Measurements from ENCODE around the gene NEUROD2. TPM values are rescaled to one million over a fixed set of nuclear protein-coding genes. Genes with fewer than 3 reads are reported as not detected.

NEUROD2 gene
- total and polyA plus RNA-seq, 4 donors, result not detected

DNA sequence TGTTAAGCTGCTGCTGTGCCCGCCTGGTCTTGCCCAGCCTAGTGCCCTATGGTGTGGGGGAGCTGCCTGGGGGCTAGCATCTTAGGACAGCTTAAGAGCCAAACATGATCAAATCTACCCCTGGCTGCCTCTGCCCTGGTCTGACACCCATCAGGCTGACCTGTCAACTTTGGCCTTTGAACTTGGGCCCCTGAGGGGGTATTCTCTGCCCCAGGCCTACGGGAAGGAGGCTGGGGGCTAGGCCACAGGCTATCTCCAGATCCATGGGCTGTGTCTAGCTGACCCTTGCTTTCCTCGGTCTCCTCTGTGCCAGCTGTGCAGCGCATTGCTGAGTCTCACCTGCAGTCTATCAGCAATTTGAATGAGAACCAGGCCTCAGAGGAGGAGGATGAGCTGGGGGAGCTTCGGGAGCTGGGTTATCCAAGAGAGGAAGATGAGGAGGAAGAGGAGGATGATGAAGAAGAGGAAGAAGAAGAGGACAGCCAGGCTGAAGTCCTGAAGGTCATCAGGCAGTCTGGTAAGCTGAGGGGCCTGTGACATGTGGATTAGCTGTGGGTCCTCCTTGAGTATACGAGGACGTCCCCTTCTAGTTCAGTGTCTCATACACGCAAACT, 26.0 kb upstream of the NEUROD2 start:
- Histone ChIP-seq H3K9me3 (ENCODE audit: control insufficient read depth in 4 of 4, low read length in 3 of 4) (no peaks in the 10 kb centered on the region), H3K4me3 (ENCODE audit: low read depth in 1 of 3, low read length in 3 of 3) (no peak overlapping the region), H3K9ac (ENCODE audit: low read depth in 1 of 2, low read length in 2 of 2) (no peak overlapping the region), H3K27ac (ENCODE audit: low read depth in 1 of 2, low read length in 2 of 2) (no peak overlapping the region), H3K4me1 (ENCODE audit: control insufficient read depth in 4 of 4, insufficient read depth in 4 of 4, low read length in 3 of 4) (peaks cover 5 to 25% (median 18%) of the 10 kb centered on the region in 4 donors), H3K27me3 (ENCODE audit: control insufficient read depth in 4 of 4, insufficient read depth in 4 of 4, low read length in 3 of 4) (no peaks in the 10 kb centered on the region), H3K36me3 (ENCODE audit: control insufficient read depth in 4 of 4, insufficient read depth in 3 of 4, low read depth in 1 of 4, low read length in 3 of 4) (no peaks in the 10 kb centered on the region)
- WGBS, result 61% methylated on average over 8 of the region's 8 CpGs
- DNase-seq (ENCODE audit: low spot score), result no peak
- TF ChIP-seq GABPA (IDR thresholded peaks at IDR 0.05 in 1 of 2, conservative IDR thresholded peaks at IDR 0.05 in 1 of 2) (no peak), NR2F2 (IDR thresholded peaks at IDR 0.05) (no peak), FOXA1 (IDR thresholded peaks at IDR 0.05) (no peak), HNF4G (IDR thresholded peaks at IDR 0.05) (no peak), EGR1 (IDR thresholded peaks at IDR 0.05; ENCODE audit: low read depth in 2 of 2) (no peak), RXRA (IDR thresholded peaks at IDR 0.05) (no peak), SP1 (IDR thresholded peaks at IDR 0.05) (no peak), HNF4A (conservative IDR thresholded peaks at IDR 0.05) (no peak)
- TF ChIP-seq, protein P1, sequence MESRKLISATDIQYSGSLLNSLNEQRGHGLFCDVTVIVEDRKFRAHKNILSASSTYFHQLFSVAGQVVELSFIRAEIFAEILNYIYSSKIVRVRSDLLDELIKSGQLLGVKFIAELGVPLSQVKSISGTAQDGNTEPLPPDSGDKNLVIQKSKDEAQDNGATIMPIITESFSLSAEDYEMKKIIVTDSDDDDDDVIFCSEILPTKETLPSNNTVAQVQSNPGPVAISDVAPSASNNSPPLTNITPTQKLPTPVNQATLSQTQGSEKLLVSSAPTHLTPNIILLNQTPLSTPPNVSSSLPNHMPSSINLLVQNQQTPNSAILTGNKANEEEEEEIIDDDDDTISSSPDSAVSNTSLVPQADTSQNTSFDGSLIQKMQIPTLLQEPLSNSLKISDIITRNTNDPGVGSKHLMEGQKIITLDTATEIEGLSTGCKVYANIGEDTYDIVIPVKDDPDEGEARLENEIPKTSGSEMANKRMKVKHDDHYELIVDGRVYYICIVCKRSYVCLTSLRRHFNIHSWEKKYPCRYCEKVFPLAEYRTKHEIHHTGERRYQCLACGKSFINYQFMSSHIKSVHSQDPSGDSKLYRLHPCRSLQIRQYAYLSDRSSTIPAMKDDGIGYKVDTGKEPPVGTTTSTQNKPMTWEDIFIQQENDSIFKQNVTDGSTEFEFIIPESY (IDR thresholded peaks at IDR 0.05), result no peak
- TF ChIP-seq, protein P2, sequence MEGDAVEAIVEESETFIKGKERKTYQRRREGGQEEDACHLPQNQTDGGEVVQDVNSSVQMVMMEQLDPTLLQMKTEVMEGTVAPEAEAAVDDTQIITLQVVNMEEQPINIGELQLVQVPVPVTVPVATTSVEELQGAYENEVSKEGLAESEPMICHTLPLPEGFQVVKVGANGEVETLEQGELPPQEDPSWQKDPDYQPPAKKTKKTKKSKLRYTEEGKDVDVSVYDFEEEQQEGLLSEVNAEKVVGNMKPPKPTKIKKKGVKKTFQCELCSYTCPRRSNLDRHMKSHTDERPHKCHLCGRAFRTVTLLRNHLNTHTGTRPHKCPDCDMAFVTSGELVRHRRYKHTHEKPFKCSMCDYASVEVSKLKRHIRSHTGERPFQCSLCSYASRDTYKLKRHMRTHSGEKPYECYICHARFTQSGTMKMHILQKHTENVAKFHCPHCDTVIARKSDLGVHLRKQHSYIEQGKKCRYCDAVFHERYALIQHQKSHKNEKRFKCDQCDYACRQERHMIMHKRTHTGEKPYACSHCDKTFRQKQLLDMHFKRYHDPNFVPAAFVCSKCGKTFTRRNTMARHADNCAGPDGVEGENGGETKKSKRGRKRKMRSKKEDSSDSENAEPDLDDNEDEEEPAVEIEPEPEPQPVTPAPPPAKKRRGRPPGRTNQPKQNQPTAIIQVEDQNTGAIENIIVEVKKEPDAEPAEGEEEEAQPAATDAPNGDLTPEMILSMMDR (IDR thresholded peaks at IDR 0.05; ENCODE audit: low read depth, low read length, missing input control), result no peak
- TF ChIP-seq, protein P3, sequence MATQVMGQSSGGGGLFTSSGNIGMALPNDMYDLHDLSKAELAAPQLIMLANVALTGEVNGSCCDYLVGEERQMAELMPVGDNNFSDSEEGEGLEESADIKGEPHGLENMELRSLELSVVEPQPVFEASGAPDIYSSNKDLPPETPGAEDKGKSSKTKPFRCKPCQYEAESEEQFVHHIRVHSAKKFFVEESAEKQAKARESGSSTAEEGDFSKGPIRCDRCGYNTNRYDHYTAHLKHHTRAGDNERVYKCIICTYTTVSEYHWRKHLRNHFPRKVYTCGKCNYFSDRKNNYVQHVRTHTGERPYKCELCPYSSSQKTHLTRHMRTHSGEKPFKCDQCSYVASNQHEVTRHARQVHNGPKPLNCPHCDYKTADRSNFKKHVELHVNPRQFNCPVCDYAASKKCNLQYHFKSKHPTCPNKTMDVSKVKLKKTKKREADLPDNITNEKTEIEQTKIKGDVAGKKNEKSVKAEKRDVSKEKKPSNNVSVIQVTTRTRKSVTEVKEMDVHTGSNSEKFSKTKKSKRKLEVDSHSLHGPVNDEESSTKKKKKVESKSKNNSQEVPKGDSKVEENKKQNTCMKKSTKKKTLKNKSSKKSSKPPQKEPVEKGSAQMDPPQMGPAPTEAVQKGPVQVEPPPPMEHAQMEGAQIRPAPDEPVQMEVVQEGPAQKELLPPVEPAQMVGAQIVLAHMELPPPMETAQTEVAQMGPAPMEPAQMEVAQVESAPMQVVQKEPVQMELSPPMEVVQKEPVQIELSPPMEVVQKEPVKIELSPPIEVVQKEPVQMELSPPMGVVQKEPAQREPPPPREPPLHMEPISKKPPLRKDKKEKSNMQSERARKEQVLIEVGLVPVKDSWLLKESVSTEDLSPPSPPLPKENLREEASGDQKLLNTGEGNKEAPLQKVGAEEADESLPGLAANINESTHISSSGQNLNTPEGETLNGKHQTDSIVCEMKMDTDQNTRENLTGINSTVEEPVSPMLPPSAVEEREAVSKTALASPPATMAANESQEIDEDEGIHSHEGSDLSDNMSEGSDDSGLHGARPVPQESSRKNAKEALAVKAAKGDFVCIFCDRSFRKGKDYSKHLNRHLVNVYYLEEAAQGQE (IDR thresholded peaks at IDR 0.05), result no peak

DNA sequence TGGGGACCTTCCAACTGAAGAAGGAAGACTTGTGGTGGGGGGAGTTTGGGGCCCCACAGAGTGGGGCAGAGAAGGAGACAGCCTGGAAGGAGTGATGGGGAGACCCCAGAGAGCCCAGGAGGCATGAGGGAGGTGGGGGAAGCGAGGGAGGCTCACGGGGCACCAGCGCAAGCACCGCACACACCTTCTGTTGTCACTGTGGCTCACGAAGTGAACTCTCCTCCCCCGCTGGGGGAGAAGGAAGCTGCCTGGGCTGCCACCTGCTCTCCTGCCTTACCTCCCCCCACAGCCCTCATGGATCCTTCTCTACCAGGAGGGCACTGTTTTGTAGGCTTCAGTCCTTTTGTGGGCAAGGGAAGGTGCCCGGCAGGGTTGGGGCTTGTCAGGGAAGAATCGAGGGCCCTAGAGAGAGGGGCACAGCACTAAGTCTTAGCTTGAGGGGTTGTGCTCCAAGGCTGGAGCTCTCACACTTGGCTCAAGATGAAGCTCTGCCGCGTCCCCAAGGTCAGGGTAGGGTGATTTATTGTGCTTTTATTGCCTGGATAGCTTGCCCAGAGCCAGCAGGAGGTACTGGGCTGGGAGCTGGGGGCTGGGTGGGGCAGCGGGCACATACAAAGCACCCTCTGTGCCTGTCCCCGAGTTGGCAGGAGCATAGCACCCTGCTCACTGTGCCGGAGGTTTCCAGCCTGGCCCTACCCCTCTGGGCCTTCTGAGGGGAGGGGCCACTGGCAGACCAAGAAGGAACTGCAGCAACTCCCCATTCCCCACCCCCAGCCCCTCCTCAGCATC, 24.6 kb upstream of the NEUROD2 start:
- no peak overlapping the region for H3K27ac ChIP-seq (ENCODE audit: low read depth in 1 of 2, low read length in 2 of 2)
- H3K36me3 ChIP-seq (ENCODE audit: control insufficient read depth in 4 of 4, insufficient read depth in 3 of 4, low read depth in 1 of 4, low read length in 3 of 4), result no peaks in the 10 kb centered on the region
- no peaks in the 10 kb centered on the region for H3K9me3 ChIP-seq (ENCODE audit: control insufficient read depth in 4 of 4, low read length in 3 of 4)
- peaks cover 0 to 2% (median under 1%) of the 10 kb centered on the region in 4 donors for H3K27me3 ChIP-seq (ENCODE audit: control insufficient read depth in 4 of 4, insufficient read depth in 4 of 4, low read length in 3 of 4)
- TF ChIP-seq RAD21 (IDR thresholded peaks at IDR 0.05) (no peak), GABPA (IDR thresholded peaks at IDR 0.05 in 1 of 2, conservative IDR thresholded peaks at IDR 0.05 in 1 of 2) (no peak), EGR1 (IDR thresholded peaks at IDR 0.05; ENCODE audit: low read depth in 2 of 2) (no peak), FOXA2 (IDR thresholded peaks at IDR 0.05) (no peak)
- TF ChIP-seq, protein P4, sequence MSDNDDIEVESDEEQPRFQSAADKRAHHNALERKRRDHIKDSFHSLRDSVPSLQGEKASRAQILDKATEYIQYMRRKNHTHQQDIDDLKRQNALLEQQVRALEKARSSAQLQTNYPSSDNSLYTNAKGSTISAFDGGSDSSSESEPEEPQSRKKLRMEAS (IDR thresholded peaks at IDR 0.05), result no peak
- H3K4me1 ChIP-seq (ENCODE audit: control insufficient read depth in 4 of 4, insufficient read depth in 4 of 4, low read length in 3 of 4), result peaks cover 3 to 11% (median 6%) of the 10 kb centered on the region in 4 donors
- H3K9ac ChIP-seq (ENCODE audit: low read depth in 1 of 2, low read length in 2 of 2), result no peak overlapping the region
- H3K4me3 ChIP-seq (ENCODE audit: low read depth in 1 of 3, low read length in 3 of 3), result no peak overlapping the region
- no peak for DNase-seq (ENCODE audit: low spot score)
- WGBS, result 57% methylated on average over 13 of the region's 13 CpGs

Measured in liver (tissue), 9 donors.